ES-I3 (cell line): ENCODE data around the gene NCOA5.
A peak's percentile ranks its signal among the peaks of the same experiment; 100 is the strongest.

ENCODE experiments used
- H3K36me3 ChIP-seq: 2 replicates; pipeline ENCODE4 v1.6.1; 2013; ENCODE audit warnings: mild to moderate bottlenecking, low read length, control low read depth, moderate library complexity; ENCODE audit not compliant: insufficient read depth
- H3K4me1 ChIP-seq: 2 replicates; pipeline ENCODE4 v1.6.1; 2013; ENCODE audit warnings: mild to moderate bottlenecking, control low read depth, low read length; ENCODE audit not compliant: insufficient read depth
- H3K9ac ChIP-seq: 2 replicates; pipeline ENCODE4 v1.6.1; 2013; ENCODE audit warnings: low read depth, mild to moderate bottlenecking, low read length, moderate library complexity
- H3K9me3 ChIP-seq: 2 replicates; pipeline ENCODE4 v1.6.1; 2013; ENCODE audit warnings: mild to moderate bottlenecking, low read length, moderate library complexity; ENCODE audit not compliant: control insufficient read depth, insufficient read depth

Gene NCOA5

DNA sequence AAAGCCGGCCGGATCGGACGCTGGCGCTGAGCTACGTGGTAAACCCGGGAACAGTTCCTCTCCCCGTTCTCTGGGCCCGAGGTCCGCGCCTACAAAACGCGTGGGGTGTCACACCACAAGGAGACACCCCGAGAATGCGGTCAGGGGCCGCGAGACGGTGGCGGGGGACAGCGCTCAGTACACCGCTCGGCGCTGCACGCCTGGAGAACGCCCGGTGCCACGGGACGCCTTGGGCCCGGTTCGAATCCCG, 670 bp downstream of the NCOA5 start:
- H3K36me3 ChIP-seq: no peaks in the 10 kb centered on the region
- H3K9me3 ChIP-seq: no peaks in the 10 kb centered on the region
- H3K9ac ChIP-seq: peak overlapping the region; percentile 99
- peaks cover 8% of the 10 kb centered on the region; the same call in 1 of the 2 replicates for H3K4me1 ChIP-seq

DNA sequence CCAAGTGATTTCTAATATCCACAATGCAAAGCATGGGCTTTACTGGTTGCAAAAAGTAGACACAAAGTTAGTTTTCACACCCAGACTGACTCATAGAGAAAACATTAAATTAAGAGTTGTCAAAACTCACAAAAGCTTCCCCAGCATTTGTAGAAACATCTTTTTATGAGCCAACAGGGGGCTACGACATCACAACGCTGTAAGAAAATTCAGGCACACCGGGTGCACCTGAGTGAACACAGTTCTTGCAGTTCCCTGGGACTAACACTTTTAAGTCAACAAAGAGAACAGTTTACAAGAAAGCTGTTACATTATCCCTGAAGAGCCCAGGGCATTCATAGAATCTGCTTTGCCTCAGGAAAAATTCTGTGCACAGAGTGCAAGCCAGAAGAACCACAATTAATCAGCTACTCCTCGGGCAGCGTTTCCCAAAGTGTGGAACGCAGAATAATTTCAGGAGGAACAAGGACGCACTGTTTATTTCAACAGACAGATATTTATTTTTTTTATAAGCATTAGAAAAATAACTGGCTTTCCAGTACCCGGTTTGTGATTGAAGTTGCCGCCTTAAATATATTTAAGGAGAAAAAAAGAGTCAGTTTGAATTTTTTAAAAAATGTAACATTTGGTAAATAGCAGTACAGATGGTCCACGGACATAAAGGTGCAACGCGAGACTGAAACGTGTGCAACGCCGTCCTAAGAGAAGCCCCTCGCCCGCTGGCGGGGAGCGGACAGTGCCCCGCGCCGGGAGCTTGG, 1.2 kb downstream of the NCOA5 start:
- Histone ChIP-seq H3K9ac (peak overlapping the region; percentile 99), H3K4me1 (peaks cover 8% of the 10 kb centered on the region; the same call in 1 of the 2 replicates)

DNA sequence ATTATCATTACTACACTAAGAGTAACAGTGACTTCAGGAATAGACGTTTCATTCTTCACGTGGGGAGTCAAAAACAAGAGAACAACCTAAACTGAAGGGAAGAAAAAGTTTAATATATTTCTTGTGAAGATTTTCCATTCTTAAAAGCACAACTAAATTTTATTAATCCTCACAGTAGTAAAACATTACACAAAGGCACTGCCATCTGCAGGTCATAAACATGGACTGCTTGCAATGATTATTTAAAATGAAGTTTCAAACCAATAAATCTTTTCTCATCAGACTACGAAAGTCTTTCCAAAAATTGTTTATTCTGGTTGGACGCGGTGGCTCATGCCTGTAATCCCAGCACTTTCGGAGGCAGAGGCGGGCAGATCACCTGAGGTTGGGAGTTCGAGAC, 2.6 kb downstream of the NCOA5 start:
- Histone ChIP-seq H3K9ac (no peak overlapping the region; the same call in 1 of the 2 replicates), H3K4me1 (peaks cover 8% of the 10 kb centered on the region; the same call in 1 of the 2 replicates)

More for the DNA sequence above, 1.2 kb downstream of the NCOA5 start:
- Histone ChIP-seq H3K36me3 (no peaks in the 10 kb centered on the region), H3K9me3 (no peaks in the 10 kb centered on the region)

DNA sequence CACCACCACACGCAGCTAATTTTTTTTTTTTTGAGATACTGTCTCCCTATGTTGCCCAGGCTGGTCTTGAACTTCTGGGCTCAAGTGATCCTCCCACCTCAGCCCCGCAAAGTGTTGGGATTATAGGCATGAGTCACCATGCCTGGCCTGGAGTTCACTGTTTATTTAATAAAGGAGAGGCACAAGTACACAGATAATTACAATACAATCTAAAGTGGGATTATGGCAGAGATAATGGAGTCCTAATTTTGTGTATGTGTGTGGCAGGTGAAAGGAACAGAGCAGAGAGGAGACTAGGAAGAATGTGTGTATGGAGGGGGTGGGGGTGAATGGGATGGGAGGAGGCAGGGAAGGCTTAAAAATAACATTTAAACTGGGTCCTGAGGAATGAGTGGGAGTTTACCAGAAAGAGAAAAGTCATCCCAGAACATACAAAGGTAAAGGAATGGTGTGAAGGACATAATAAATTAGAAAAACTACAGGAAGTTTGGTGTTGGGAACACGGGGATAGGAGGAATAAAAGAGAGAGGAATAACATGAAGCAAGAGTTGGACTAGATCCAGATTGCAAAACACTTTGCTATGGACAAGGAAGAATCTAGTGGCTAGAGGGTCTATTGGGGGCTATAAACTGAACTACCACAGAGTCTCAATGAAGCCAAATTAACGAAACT, 4.4 kb downstream of the NCOA5 start:
- no peaks in the 10 kb centered on the region for H3K36me3 ChIP-seq
- H3K9me3 ChIP-seq: no peaks in the 10 kb centered on the region
- peaks cover 8% of the 10 kb centered on the region; the same call in 1 of the 2 replicates for H3K4me1 ChIP-seq
- H3K9ac ChIP-seq: no peak overlapping the region

More for the DNA sequence above, 2.6 kb downstream of the NCOA5 start:
- Histone ChIP-seq H3K9me3 (no peaks in the 10 kb centered on the region), H3K36me3 (no peaks in the 10 kb centered on the region)

DNA sequence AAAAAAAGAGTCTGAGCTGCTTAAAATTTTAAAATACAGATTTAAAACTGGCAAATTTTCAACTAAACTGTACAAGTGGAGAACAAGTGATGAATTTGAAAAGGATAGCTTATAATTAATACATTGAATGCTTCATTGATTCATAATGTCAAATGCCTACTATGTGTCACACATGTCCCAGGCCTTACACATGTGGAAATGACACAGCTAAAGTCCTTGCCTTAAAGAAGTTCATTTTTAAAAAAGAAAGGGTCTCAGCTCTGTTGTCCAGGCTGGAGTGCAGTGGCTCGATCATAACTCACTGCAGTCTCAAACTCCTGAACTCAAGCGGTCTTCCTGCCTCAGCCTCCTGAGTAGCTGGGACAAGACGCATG, 5.0 kb downstream of the NCOA5 start:
- H3K36me3 ChIP-seq: no peaks in the 10 kb centered on the region
- peaks cover 8% of the 10 kb centered on the region; the same call in 1 of the 2 replicates for H3K4me1 ChIP-seq
- no peak overlapping the region for H3K9ac ChIP-seq
- H3K9me3 ChIP-seq: no peaks in the 10 kb centered on the region

DNA sequence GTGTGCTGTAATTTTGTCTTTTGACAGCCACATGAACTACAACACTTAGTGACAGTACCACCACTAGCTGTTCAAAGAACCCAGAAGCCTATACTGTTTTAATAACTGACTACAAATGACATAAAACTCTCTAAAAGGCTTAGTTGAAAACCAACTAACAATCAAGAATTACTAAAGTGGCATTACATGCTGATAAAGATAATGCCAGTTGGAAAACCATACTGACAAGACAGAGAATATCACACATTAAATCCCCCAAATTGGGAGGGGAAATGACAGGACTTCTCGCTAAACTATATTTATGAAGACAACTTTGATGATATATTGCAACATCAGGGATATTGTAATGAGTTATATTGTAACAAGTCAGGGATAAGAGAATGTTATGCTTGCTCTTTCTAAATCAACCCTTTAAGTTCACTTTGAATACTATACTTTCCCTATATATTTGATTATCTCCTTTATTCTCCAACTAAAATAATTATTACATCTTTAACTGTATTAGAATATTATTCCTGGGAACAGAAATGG, 6.2 kb downstream of the NCOA5 start:
- Histone ChIP-seq H3K9ac (no peak overlapping the region), H3K4me1 (peaks cover 8% of the 10 kb centered on the region; the same call in 1 of the 2 replicates), H3K36me3 (no peaks in the 10 kb centered on the region), H3K9me3 (no peaks in the 10 kb centered on the region)

DNA sequence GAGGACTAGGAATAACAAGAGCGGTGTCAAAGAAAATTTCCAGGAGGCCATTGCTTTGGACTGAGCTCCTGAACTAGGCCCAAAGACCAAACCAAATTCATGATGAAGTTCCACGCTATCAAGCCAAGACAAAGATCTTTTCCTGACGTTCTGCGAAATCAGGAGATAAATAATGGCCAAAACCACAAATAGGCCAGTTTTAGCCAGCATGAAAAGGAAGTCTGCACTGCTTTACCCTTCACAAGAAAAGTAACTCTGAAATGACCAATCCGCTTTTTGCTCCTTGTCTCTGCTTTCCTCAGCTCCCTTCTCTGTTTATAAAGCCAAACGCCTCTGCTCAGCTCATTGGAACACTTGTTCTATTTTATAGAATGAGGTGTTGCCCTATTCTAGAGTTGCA, 6.7 kb downstream of the NCOA5 start:
- H3K9ac ChIP-seq: no peak overlapping the region
- H3K4me1 ChIP-seq: peaks cover 5% of the 10 kb centered on the region; the same call in 1 of the 2 replicates
- H3K36me3 ChIP-seq: no peaks in the 10 kb centered on the region
- no peaks in the 10 kb centered on the region for H3K9me3 ChIP-seq

DNA sequence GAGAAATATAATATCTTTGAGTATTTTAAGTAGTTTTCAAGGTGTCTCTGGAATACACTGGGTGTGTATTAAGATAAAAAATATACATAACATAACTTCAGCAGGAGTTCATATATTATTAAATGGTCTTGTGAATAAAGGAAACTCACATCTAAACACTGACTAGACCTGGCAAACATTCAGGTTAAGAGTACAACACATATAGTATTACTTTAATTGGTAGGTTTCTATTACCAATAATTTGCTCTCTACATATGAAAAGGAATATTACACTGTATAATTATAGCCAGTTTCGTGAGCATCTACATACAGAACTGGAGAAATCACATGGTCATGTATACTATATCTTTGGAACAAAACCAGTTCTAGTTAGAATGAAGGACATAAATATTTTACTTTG, 8.7 kb downstream of the NCOA5 start:
- Histone ChIP-seq H3K9me3 (no peaks in the 10 kb centered on the region), H3K4me1 (peaks cover 9% of the 10 kb centered on the region; the same call in 1 of the 2 replicates), H3K36me3 (no peaks in the 10 kb centered on the region), H3K9ac (no peak overlapping the region)

DNA sequence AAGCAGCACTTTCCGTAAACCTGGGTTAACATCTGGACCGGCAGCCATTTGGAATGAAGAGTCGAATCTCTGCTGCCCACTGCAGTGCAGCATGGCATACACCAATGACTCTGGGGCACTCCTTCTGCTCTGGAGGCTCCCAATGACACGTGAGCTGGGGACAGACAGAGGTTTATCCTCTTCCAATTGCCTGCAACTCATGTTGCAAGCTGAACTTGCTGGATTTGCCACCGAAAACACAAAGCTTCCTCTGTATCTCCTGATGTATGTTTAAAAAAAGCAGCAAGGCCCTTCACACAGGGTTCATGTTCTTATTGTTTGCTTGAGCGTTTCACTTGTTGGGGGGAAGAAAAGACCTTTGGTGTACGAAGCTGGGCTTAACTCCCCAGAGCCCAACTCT, 10.8 kb downstream of the NCOA5 start:
- Histone ChIP-seq H3K36me3 (peaks cover 3% of the 10 kb centered on the region; the same call in 1 of the 2 replicates), H3K4me1 (peaks cover 16% of the 10 kb centered on the region), H3K9me3 (no peaks in the 10 kb centered on the region), H3K9ac (no peak overlapping the region)

DNA sequence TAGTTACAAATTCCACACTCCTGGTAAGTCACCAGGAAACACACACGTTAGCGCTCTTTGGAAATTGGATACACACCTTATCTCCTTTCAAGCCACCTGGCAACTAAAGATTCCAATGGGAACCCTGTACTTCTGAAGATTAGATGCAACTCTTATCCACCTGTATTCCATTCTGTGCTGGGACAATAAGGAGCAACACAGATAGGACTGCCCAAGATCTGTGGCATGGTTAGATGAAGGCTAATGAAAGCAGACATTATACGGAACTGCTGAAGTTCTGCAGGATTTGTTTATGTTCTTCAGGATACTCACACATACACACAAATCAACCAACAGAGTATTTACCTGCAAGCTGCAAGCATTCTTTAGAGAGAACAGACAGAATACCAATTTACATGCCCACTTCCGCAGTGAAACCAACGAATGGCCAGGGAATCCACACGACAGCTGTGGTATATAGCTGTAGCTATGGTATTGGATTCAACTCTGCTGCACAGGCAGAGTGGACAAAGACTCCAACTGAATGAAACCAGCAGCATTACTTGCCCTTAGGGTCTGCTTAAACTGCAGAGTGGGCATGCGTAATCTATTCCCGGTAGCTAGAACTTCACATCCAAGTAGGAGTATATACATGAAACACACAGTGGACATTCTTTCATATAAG, 12.0 kb downstream of the NCOA5 start:
- Histone ChIP-seq H3K9ac (no peak overlapping the region), H3K36me3 (peaks cover 3% of the 10 kb centered on the region; the same call in 1 of the 2 replicates), H3K4me1 (peaks cover 25% of the 10 kb centered on the region), H3K9me3 (no peaks in the 10 kb centered on the region)

DNA sequence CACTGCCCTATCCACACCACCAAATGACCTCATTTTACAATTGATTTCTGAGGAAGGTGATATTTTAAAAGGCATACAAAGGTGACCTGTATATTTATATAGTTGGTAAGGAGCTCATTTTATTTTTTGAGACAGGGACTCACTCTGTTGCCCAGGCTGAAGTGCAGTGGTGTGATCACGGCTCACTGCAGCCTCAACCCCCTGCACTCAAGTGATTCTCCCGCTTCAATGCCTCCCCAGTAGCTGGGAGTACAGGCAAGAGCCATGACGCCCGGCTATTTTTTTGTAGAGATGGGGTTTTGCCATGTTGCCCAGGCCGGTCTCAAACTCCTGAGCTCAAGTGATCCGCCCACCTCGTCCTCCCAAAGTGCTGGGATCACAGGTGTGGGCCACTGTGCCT, 13.0 kb downstream of the NCOA5 start:
- peaks cover 3% of the 10 kb centered on the region; the same call in 1 of the 2 replicates for H3K36me3 ChIP-seq
- H3K9me3 ChIP-seq: no peaks in the 10 kb centered on the region
- H3K9ac ChIP-seq: no peak overlapping the region
- H3K4me1 ChIP-seq: peaks cover 27% of the 10 kb centered on the region

DNA sequence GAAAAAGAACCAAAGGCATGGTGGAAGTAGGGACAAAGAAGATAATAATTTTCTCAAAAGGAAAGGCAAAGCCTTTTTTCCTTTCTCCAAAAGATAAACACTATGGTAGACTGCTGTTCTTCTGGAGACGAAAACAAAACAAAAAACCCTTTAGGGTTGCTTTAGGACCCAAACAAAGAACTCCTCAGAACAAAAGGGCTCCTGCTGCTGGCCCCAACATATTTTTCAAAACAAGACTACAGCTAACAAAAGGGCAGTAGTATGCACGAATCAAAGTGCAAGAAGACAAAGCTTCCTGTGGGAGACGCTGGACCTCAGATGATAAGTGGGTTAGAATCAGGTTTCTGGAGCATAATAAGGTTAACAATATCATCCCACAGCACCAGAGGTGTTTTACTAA, 15.8 kb downstream of the NCOA5 start:
- H3K36me3 ChIP-seq: peaks cover 3% of the 10 kb centered on the region; the same call in 1 of the 2 replicates
- H3K9ac ChIP-seq: no peak overlapping the region
- H3K4me1 ChIP-seq: peaks cover 30% of the 10 kb centered on the region
- no peaks in the 10 kb centered on the region for H3K9me3 ChIP-seq

DNA sequence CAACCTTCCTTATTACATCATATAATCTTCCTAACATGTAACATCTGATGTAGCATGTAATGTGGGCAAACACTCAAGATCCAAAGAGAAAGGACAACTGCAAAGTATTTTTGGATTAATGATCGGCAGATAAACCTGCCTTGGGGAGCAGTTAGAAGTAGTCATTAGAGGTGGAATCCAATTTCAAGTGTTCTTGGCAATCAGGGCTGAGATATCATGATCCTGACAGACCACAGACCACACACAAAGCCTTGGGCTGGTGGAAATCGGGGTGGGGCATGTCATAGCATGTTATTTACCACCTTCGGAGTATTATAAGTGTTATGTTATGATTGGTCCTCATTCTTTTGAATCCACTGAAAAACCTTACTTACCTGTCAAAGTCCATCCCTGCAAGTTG, 16.3 kb downstream of the NCOA5 start:
- peaks cover 30% of the 10 kb centered on the region for H3K4me1 ChIP-seq
- H3K9ac ChIP-seq: no peak overlapping the region
- no peaks in the 10 kb centered on the region for H3K9me3 ChIP-seq
- H3K36me3 ChIP-seq: peaks cover 3% of the 10 kb centered on the region; the same call in 1 of the 2 replicates

DNA sequence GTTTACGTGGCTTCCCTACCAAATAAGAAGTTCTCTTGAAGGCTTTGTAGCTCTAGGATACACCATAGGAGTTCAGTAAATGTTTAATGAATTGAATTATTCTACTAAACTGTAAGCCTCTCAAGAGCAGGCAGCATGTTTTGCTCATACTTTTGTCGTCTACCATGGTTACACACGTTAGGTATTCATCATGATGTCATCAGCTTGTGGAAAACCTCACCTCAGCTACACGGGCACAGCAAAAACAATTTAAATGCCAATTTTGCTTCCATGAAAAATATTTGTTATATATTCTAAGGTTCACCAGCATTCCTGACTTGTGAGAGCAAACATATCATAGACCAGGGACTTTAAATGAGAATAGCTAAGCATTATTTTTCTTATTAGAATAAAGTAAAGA, 16.7 kb downstream of the NCOA5 start:
- no peak overlapping the region for H3K9ac ChIP-seq

More for the DNA sequence above, 16.7 kb downstream of the NCOA5 start:
- peaks cover 3% of the 10 kb centered on the region; the same call in 1 of the 2 replicates for H3K36me3 ChIP-seq
- no peaks in the 10 kb centered on the region for H3K9me3 ChIP-seq
- peaks cover 30% of the 10 kb centered on the region for H3K4me1 ChIP-seq
